NOMO-1 (cell line): ENCODE measurements around the gene SDHAF3.
"Not testable (repeated sequence)": the region's sequence is repeated elsewhere in the genome, so short reads cannot be mapped to it uniquely, and the experiment has no call there.

ENCODE experiments used
- DNase-seq, 2 experiments: peaks; one replicate each; lab custom pipeline; 2025; ENCODE audit not compliant: unreplicated experiment in 2 of 2; lab: John Stamatoyannopoulos, UW

SDHAF3 gene

DNA sequence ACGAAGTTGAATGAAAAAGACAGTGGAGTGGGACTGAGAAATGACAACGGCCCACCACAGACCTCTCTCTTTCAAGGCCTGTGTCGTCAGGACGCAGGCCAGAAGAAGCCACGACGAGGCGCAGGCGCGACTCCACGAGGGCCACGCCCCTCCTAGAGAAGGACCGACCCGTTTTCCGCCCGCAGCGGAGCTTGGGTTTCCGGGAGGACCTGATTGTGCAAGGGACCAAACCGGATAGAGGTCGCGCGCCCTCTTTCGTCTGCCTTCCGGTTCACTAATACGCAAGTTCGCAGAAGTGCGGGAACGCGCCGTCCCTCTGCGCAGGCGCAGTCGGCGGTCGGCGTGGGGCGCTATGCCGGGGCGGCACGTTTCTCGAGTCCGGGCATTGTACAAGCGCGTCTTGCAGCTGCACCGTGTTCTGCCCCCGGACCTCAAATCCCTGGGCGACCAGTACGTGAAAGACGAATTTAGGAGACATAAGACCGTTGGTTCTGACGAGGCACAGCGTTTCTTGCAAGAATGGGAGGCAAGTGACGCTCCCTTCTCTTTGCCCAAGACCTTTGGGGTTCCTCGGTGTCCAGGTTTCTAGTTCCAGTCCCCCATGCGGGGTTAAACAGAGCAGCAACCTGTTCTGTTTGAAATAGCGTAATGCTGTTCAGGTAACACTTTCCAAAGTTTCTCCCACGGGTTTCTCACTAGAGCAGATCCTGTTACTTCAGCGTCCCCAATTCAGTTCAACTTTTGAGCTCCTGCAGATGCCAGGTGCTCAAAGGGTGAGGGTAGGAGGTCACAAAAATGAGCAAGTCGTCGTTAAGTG is at the start of gene SDHAF3:
Gene SDHAF3 (plus strand): TSS at position 327 of the 817 bp plus-strand sequence. CDS start 26 bp downstream, at position 353.
- DNase-seq = peak; percentile 100

DNA sequence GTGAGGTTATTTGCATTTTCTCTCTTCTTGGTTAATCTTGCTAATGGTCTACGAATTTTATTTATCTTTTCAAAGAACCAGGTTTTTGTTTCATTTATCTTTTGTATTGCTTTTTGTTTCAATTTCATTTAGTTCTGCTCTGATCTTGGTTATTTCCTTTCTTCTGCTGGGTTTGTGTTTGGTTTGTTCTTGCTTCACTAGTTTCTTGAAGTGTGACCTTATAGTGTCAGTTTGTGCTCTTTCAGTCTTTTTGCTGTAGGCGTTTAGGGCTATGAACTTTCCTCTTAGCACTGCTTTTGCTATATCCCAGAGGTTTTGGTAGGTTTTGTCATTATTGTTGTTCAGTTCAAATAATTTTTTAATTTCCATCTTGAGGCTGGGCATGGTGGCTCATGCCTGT is 45.5 kb upstream of the SDHAF3 start:
- not testable (repeated sequence) for DNase-seq

DNA sequence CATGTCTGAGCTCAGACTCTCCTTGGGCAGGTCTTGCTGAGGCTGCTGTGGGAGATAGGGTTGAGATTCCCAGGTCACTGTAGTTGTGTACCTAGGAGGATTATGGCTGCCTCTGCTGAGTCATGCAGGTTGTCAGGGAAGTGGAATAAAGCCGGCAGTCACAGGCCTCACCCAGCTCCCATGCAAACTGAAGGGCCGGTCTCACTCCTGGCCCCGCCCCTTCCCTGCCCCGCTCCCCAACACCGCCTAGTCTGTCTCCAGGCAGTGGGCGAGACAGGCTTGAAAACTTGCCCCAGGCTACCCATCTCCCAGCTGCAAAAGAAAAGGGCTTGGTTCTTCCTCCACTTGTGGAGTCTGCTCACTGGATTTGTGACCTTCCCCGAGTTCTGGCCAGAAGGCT is 41.6 kb upstream of the SDHAF3 start:
- no peak for DNase-seq

DNA sequence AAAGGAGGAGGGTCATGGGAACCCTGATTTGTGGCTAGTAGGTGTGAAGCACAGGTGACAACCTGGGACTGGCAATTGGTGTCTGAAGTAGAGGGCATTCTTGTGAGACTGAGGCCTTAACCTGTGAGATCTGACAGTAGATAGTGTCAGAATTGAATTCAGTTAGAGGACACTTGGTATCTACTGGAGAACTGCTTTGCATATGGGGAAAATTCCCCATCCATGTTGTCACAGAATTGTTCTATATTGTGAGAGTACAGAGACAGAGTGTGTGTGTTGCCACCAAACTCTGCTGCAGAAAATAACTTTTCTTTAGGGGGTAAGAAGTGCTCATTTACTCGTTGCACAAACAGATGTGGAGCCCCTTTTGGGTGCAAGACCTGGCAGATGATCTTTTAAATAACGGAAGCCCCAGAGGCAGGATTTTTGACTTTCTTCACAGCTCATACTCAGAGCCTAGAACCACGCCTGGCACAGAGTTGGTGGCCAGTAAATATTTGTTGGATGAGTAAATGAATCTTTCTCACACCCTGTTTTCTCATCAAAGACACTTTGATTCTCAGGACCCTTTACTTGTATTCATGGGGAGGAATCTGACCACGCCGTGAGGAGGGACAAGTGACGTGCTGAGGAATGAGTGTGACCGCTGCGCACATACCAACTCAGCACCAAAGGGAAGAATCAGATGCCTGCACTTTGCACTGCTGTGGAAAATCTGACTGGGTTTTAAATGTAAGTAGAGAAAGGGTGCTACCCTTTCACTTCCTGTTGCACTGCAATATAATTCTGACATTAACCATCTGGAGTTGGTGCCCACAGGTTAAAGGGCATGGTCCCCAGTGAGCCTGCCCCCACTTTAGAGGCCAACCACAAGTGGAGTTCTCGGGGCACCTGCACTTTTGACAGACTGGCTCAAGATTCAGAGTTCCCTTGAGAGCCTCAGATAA is 39.2 kb upstream of the SDHAF3 start:
- DNase-seq = no peak

DNA sequence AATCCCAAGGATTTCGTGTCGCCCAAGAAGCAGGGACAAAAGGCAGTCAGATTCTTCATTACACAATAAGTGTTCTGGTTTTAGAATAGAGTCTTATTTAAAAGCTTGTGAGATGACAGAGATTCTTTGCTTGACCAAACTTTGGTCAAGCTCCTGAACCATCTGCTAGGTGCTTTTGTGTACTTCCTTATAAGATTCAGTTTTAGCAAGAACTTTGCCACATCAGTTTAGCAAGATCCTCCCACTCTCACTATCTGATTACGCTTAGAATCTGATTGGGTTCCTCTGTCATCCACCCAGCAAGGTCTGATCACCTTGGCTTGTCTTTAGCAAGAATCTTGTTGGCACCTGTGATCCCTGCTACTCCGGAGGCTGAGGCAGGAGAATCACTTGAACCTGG is 38.2 kb upstream of the SDHAF3 start:
- DNase-seq = no peak

DNA sequence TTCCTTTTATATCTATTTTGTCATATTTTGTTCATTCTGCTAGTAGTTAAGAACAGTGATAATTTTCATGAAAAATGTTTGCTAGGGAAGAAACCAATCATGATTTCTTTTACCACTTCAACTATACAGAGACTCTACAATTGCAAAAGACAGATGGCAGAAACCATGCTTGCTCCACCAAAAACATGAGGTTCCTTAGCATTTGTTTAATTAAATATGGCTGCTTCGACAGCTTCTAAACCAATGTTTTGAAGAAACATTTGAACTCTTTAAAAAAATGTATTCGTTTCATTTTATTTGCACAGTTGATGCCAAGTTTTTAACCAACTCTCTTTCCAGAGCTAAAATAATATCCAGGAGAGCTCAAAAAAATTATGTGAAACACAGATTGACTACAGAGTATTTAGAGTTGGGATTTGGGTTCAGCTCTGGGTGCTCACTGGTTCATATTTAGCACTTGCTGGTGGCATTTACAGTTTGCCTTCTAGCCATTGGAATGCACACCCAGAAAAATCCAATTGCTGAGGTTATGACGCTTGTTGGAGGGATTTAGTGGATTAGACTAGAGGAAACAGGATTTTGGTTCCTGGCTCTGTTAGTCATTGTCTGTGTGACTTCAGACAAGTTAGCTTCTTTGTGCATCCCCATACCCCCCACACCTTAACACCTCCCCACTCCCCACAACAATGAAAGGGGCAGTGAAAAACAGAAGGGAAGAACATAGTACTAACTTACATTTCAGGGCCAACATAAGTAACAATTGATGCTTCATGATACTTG is 35.8 kb upstream of the SDHAF3 start:
- no peak for DNase-seq

DNA sequence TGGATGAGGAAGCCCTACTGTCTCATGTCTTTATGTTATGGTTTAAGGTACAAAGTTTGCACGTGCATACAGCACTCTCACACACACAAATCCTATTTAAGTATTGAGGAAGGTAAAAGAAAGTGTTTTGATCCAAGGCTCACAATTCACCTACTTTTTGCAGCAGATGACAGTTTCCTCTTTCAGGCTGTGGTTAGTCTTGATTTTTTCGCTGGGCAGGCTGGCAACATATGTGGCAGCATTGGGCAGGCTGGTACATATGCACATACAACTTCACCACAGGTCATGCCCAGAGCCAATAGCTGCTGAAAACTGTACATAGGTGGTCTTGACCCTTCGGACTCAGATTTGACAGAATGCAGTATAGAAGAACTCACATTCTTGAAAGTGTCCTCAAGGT is 29.1 kb upstream of the SDHAF3 start:
- DNase-seq = no peak

DNA sequence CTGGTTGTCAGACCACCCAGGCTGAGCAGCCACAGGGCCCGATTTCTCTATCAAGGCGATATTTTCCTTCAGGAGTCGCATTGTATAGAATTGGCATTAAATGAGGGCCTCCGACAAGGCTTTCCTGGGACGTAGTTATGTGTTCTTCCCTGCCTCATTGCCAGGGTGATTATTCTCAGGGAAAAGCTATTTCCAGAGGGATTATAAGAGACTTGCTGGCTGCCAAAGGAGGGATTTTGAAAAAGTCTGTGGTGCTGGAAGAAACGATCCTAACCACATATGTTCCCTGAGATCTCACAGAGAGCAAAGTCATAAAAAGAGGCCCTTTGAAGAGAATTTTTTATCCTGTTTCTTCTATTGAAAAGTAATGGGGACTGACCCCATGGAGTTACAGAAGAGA is 27.7 kb upstream of the SDHAF3 start:
- no peak for DNase-seq

DNA sequence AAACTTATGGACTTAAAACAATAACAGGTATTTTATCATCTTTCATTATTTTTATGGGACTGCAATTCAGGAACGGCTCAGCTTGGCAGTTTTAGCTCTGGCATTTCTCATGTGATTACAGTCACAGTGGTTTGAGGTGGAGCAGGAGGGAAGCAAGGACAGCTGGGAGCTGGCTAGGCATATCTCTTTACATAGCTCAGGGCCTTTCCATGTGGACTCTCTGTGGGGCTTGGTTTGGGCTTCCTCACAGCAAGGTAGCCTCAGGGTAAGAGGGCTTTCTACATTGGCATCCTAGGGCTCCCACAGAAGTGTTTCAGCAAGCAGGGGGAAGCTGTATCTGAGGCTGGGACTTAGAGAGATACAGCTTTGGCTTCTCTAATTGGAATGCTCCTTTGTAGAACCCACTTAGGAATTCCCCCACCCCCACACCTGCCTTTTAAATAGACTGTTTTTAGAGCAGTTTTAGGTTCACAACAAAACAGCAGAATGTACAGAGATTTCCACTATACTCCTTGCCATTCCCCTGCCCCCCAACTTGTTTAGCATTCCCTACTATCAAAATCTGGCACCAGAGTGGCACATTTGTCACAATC is 26.6 kb upstream of the SDHAF3 start:
- no peak for DNase-seq

DNA sequence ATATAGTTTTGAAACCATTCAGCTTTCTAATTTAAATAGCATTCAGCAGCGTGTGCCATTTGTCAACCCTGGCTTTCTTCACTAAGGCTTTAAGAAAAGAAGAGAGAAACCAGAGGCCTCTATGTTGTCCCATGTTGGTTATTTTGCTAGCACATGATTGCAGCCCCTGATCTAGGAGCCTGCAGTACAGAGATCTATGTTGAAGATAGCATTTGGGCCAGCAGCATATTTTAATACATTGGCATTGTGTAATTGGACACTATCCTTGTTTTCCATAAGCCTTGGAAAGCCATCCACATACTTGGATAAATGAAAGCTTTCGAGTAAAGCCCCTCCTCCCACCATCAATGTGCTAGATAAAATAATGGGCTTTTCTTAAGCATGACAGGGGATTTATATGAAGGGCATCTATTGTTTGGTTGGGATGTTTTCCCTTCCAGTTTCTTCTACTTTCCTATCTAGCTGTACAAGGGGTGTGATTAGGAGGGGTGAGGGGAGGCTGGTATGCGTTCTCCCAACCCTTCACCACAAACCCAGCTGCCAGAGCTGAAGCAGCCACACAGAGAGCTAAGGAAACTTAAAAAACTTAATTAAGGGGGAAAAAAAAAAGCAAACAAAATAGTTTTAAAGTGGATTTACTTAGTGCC is 23.1 kb upstream of the SDHAF3 start:
- DNase-seq = no peak

DNA sequence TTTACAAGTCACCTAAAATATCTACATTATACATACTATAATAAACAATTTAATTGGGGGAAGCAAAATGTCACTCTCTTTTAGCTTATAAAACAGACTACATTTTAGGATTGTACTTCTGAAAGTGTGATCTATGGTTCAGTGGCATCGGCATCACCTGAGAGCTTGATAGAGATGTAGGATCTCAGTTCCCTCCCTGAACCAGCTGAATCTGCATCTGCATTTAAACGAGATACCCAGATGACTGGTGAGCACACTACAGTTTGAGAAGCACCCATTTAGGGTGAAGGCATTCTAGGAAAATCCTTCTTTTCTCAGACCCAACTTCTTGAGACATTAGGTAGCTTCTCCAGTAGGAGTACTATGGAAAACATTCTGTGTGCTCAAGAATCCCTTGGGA is 21.5 kb upstream of the SDHAF3 start:
- DNase-seq = no peak

DNA sequence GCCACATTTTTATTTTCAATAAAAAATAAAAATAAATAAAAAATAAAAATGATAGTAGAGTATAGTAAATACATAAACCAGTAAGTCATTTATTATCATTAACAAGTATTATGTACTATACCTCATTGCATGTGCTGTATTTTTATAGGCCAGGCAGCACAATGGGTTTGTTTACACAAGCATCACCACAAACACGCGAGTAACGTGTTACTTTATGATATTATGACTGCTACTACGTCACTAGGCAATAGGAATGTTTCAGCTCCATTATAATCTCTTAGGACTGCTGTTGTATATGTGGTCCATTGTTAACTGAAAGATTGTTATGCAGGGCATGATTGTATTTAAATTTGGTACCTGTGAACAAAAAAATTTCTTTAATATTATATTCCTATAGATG is 20.8 kb upstream of the SDHAF3 start:
- DNase-seq = no peak

DNA sequence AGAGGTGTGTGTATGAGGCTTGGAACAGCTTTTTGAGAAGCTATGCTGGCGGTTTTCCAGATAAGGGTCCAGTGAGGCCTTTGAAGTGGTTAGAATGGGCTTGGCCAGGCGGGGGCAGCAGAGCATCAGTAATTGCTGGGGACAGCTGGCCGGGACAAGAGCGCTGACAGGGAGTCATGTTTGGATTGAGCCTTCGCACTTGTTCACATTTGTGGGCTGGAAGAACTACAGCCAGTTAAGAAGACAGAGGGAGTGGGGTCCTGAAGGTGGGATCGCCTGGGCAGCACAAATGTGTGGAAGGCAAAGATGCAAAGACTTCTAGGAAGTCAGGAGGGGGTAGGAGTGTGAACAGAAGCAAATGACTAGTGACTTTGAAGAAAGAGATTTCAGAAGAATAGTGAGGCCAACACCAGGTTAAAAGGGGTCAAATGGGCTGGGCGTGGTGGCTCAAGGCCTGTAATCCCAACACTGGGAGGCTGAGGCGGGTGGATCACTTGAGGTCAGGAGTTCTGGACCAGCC is 12.7 kb upstream of the SDHAF3 start:
- DNase-seq = peak; percentile 57 to 70

DNA sequence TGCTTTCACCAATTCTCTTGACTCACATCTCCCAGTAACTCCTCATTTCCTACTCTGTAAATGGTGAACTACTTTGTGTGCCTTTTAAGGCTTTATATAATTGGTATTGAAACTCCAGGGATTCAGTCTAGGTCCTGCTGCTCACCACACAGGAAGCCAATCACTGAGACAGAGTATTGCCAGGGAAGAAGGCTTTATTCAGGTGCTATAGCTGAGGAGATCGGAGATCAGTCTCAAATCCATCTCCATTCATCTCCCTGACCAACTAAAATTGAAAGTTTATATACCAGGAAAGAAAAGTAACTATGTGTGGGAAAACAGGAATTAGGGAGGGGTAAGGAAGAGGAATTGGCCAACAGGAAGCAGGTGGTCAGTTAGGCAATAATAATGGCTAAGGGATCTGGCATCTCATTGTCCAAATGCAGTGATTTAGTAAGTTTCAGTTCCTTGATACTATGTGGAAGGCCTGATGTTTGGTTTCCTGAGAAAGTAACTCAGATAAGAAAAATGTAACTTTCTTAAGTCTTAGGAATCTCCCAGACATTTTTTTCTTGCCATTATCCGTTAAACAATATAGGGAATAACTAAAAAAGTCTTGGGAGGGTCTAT is 10.2 kb upstream of the SDHAF3 start:
- DNase-seq = peak in 1 of 2 experiments; percentile 26

DNA sequence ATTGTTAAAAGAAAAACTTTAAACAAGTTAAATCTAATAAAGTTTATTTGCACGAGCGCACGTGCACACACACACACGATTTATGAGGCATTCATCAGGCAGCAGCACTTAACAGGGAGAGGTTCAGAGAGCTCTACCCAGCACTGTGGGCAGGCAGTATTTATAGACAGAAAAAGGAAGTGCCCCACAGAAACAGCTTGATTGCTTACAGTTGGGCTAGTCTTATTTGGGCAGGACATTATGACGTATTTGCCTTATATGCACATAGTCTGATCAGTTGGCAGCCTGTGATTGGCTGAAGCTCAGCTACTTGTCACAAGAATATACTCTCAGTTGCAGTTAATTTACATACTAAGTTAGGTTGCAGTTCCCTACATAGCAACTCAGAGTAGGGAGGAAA is 1.2 kb upstream of the SDHAF3 start:
- DNase-seq = peak; percentile 99 to 100

DNA sequence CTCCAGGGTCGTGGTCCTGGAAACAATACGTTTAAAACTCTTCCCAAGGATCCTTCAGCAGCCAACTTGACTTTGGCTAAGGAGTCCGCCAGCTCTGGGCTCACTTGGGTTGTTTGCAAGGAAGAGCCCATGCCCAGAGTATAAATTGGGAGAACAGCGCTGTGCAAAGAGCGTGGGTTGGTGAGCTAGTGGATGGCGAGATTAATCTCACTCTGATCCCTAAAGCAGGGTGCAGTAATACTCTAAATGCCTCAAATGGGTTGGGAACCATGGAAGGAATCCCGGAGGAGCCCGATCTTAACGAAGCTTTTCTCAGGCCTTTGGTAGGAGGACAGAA is 495 bp upstream of the SDHAF3 start:
- DNase-seq = no peak

DNA sequence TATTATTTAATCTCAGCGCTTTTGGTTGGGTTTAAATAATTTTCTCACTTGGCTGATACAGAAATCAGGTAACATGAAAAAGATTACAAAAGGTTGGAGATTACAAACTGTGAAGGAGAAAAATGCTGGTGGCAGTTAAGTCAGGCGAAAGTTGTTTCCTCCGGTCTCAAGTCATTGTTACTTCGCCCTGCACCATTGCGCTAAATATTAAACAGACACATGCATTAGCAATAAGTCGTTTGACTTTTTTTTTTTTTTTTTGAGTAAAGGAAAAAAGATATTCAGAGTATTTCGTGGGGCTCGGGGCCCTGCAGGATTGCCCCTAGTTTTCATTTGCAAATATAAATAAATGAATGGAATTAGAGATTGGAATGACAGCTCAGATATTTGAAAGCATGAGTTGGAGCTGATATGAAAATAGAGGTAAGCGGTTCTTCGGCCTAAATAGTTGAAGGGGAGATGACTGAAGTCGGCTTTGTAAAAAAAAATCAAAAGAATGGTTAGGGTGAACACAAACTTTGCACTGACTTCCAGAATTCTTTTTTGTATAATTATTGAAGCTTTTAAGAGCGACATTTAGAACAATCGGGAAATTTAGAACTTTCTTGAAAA is 914 bp downstream of the SDHAF3 start:
- peak; percentile 71 to 86 for DNase-seq

DNA sequence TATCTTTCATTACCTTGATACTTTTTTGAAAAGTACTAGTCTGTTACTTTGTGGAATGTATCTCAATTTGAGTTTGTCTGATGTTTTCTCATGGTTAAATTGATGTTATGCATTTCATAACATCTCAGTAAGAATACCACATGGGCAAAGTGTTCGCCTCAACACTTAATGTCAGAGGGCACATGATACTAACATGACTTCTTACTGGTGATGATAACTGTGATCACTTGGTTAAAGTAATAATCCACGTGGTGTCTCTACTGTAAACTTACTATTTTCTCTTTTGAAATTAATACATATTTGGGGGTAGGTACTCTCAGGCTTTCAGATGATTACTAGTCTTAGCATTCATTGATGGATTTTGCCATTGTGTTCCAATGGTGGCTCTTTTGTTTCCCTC is 2.2 kb downstream of the SDHAF3 start:
- DNase-seq = no peak
